Left kidney (tissue), 2 donors: ENCODE results near the gene TNFRSF14. TPM values are rescaled to one million over a fixed set of nuclear protein-coding genes. Genes with fewer than 3 reads are reported as not detected.
"Not testable (repeated sequence)": the region's sequence is repeated elsewhere in the genome, so short reads cannot be mapped to it uniquely, and the experiment has no call there.

ENCODE experiments used
- DNase-seq: peaks from one replicate; pipeline ENCODE4 v3.0.0-alpha.2; 2013
- polyA plus RNA-seq: library from polyadenylated mRNA; unstranded; fragments of 120-200 nt; gene quantifications from one replicate; pipeline ENCODE4 v1.2.1, GENCODE V29; 2013; ENCODE audit not compliant: insufficient read length

The TNFRSF14 gene
- polyA plus RNA-seq, 1 donor: 17.8 TPM

GRCh38 chr1:2538376-2538775 is 17.8 kb upstream of the TNFRSF14 start:
- no peak for DNase-seq

- DNase-seq: no peak
Measured at GRCh38 chr1:2538872-2539271, 17.3 kb upstream of the TNFRSF14 start.

- no peak for DNase-seq
Measured at GRCh38 chr1:2539312-2539907, 16.8 kb upstream of the TNFRSF14 start.

GRCh38 chr1:2540816-2541492 is 15.2 kb upstream of the TNFRSF14 start:
- no peak for DNase-seq

GRCh38 chr1:2541619-2542245 is 14.4 kb upstream of the TNFRSF14 start:
- DNase-seq: no peak

- DNase-seq: no peak
Measured at GRCh38 chr1:2542246-2542915, 13.8 kb upstream of the TNFRSF14 start.

GRCh38 chr1:2543543-2544092 is 12.6 kb upstream of the TNFRSF14 start:
- DNase-seq: no peak

- DNase-seq: no peak
Measured at GRCh38 chr1:2544093-2544874, 11.9 kb upstream of the TNFRSF14 start.

GRCh38 chr1:2544875-2545640 is 11.1 kb upstream of the TNFRSF14 start:
- DNase-seq: no peak

GRCh38 chr1:2545754-2546514 is 10.2 kb upstream of the TNFRSF14 start:
- DNase-seq: no peak

- DNase-seq: no peak
Measured at GRCh38 chr1:2546515-2547209, 9.5 kb upstream of the TNFRSF14 start.

- no peak for DNase-seq
Measured at GRCh38 chr1:2547210-2548067, 8.7 kb upstream of the TNFRSF14 start.

GRCh38 chr1:2548068-2548589 is 8.0 kb upstream of the TNFRSF14 start:
- DNase-seq: no peak

GRCh38 chr1:2549367-2550029 is 6.7 kb upstream of the TNFRSF14 start:
- not testable (repeated sequence) for DNase-seq

- not testable (repeated sequence) for DNase-seq
Measured at GRCh38 chr1:2550309-2550861, 5.8 kb upstream of the TNFRSF14 start.

- not testable (repeated sequence) for DNase-seq
Measured at GRCh38 chr1:2551544-2551943, 4.6 kb upstream of the TNFRSF14 start.

GRCh38 chr1:2552189-2552588 is 4.0 kb upstream of the TNFRSF14 start:
- DNase-seq: no peak
